HFFc6 (cell line): ENCODE measurements around the gene BCO2. TPM values are rescaled to one million over a fixed set of nuclear protein-coding genes. Genes with fewer than 3 reads are reported as not detected.

Experiments
- DNase-seq: peaks from one replicate; pipeline ENCODE4 v3.0.0-alpha.2; 2018
- H3K27ac Mint-ChIP-seq: 2 replicates; pipeline ENCODE4 v1.8.0; 2020; ENCODE audit warnings: mild to moderate bottlenecking, mixed read lengths
- H3K27me3 Mint-ChIP-seq: 2 replicates; pipeline ENCODE4 v1.8.0; 2021; ENCODE audit warnings: mild to moderate bottlenecking, moderate library complexity, mixed read lengths; ENCODE audit not compliant: insufficient read depth
- H3K36me3 Mint-ChIP-seq: 2 replicates; pipeline ENCODE4 v1.8.0; 2021; ENCODE audit warnings: low read depth, mixed read lengths
- H3K4me1 Mint-ChIP-seq: 2 replicates; pipeline ENCODE4 v1.8.0; 2020; ENCODE audit warnings: low read depth, mixed read lengths
- H3K4me3 Mint-ChIP-seq: 2 replicates; pipeline ENCODE4 v1.8.0; 2020; ENCODE audit warnings: mild to moderate bottlenecking, moderate library complexity, mixed read lengths
- H3K9me3 Mint-ChIP-seq: 2 replicates; pipeline ENCODE4 v1.8.0; 2020; ENCODE audit warnings: mild to moderate bottlenecking, mixed read lengths
- total RNA-seq, 6 experiments: library from RNA; stranded (reverse); fragmentation: NEBNext Ultra II Directional; extraction: Animal tissue kit (Norgen Biotek cat#: 25700); gene quantifications; 2 replicates in 1 of 6; 3 replicates in 5 of 6; pipeline ENCODE4 v1.2.3, GENCODE V29; 2021
- TF ChIP-seq, protein P1 (sequence below): fragments of 200-600 bp; sonication (generic); IDR thresholded peaks from 2 replicates; pipeline ENCODE4 v1.5.0; 2021; ENCODE audit warnings: antibody characterized with exemption, mild to moderate bottlenecking

BCO2 gene
- total RNA-seq, 6 experiments from 2014 or later = 0.83 to 2.0 (median 1.3) TPM

DNA sequence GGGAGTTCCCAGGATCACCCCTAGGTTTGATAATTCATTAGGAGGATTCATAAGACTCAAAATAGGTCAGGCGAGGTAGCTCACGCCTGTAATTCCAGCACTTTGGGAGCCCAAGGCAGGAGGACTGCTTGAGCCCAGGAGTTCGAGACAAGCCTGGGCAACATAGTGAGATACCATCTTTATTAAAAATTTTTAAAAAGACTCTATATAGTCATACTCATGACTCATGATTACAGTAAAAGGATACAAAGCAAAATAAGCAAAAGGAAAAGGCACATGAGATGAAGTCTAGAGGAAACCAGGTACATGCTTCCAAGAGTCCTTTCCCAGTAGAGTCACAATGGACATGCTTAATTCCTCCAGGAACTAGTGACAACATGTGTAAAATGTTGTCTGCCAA, 37.0 kb downstream of the BCO2 start:
- no peak for DNase-seq
- peaks cover 40% of the 10 kb centered on the region for H3K4me1 Mint-ChIP-seq
- no peak overlapping the region for H3K27ac Mint-ChIP-seq
- H3K36me3 Mint-ChIP-seq = no peaks in the 10 kb centered on the region
- TF ChIP-seq, protein P1, sequence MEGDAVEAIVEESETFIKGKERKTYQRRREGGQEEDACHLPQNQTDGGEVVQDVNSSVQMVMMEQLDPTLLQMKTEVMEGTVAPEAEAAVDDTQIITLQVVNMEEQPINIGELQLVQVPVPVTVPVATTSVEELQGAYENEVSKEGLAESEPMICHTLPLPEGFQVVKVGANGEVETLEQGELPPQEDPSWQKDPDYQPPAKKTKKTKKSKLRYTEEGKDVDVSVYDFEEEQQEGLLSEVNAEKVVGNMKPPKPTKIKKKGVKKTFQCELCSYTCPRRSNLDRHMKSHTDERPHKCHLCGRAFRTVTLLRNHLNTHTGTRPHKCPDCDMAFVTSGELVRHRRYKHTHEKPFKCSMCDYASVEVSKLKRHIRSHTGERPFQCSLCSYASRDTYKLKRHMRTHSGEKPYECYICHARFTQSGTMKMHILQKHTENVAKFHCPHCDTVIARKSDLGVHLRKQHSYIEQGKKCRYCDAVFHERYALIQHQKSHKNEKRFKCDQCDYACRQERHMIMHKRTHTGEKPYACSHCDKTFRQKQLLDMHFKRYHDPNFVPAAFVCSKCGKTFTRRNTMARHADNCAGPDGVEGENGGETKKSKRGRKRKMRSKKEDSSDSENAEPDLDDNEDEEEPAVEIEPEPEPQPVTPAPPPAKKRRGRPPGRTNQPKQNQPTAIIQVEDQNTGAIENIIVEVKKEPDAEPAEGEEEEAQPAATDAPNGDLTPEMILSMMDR = no peak
- H3K4me3 Mint-ChIP-seq = no peak overlapping the region
- no peaks in the 10 kb centered on the region for H3K9me3 Mint-ChIP-seq
- H3K27me3 Mint-ChIP-seq = no peaks in the 10 kb centered on the region

DNA sequence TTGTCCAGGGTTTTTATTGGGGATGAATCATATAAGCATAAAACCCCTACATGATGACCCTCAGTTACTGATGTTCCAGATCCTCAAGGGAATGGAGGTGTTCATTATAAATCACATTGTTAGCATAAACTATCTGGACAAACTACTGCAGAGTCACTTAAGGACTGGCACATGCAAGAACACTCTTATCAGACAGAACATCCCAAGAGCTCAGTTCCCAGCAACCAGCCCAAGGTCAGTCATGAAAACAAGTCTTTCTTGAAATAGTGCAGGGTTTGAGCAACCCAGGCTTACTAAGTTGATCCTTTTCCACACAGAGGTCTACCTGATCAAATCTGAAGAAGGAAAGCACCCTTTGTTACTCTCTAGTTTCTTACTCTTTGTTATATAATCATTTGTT, 37.4 kb downstream of the BCO2 start:
- TF ChIP-seq, protein P1 = no peak
- Mint-ChIP-seq H3K9me3 (no peaks in the 10 kb centered on the region), H3K4me3 (no peak overlapping the region), H3K27ac (no peak overlapping the region), H3K4me1 (peaks cover 40% of the 10 kb centered on the region), H3K27me3 (no peaks in the 10 kb centered on the region), H3K36me3 (no peaks in the 10 kb centered on the region)
- DNase-seq = no peak

DNA sequence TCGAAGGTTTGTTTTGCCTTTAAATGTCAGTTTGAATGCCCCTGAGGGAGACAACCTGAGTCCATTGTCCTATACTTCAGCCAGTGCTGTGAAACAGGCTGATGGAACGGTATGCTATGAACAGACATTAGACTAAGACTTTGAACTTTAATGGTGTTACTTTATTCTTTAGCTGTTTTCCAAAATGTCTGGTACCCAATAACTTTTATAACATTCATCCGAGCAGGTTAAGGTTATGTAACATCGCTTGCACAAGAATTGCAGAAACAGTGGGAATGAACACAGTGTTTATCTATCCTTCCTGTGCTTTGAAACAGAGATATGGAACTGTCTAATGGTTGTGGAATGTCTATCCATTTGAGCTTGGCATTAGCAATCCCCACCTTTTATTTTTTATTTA, 38.4 kb downstream of the BCO2 start:
- DNase-seq = no peak
- H3K4me1 Mint-ChIP-seq = peaks cover 40% of the 10 kb centered on the region
- H3K9me3 Mint-ChIP-seq = no peaks in the 10 kb centered on the region
- H3K27ac Mint-ChIP-seq = no peak overlapping the region
- H3K4me3 Mint-ChIP-seq = no peak overlapping the region
- no peaks in the 10 kb centered on the region for H3K36me3 Mint-ChIP-seq
- H3K27me3 Mint-ChIP-seq = no peaks in the 10 kb centered on the region
- TF ChIP-seq, protein P1 = no peak

DNA sequence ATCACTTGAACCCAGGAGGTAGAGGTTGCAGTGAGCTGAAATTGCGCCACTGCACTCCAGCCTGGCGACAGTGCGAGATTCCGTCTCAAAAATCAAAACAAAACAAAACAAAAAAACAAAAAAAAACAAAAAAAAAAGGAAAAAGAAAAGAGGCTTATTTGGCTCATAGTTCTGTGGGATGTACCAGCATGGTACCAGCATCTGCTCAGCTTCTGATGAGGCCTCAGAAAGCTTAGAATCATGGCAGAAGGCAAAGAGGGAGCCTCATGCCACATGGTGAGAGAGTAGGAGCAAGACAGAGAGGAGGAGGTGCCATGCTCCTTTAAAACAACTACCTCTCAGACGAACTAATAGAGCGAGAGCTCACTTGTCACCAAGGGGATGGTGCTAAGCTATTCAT, 40.3 kb downstream of the BCO2 start:
- TF ChIP-seq, protein P1 = no peak
- no peak overlapping the region for H3K27ac Mint-ChIP-seq
- H3K4me3 Mint-ChIP-seq = no peak overlapping the region
- H3K9me3 Mint-ChIP-seq = no peaks in the 10 kb centered on the region
- H3K36me3 Mint-ChIP-seq = no peaks in the 10 kb centered on the region
- peaks cover 2% of the 10 kb centered on the region; the same call in 1 of the 2 replicates for H3K27me3 Mint-ChIP-seq
- peaks cover 46% of the 10 kb centered on the region for H3K4me1 Mint-ChIP-seq
- no peak for DNase-seq

DNA sequence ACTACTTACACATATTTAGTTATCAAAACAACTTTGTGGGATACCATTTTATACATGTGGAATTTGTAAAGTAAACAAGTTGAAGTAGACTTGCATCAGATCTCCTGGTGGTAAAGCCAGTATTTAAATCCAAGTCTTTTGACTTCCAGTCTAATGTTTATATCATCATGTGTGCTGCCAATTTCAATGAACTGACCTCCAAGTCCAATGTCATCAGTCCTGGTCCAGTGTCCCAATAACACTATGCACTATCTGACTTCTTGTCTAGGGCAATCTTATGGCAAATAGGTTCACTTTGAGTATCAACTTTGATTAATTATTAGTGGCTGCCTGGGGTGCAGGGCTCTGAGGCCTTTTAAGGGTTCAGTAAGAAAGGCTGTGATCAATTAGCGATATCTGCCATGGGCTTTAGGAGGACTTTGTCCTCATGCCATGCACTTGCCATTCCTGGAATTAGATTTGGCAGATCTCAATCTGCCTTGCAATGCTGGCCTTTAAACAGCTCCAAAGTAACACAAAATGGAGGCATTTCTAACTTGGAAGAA, 41.3 kb downstream of the BCO2 start:
- DNase-seq = peak; percentile 43
- no peaks in the 10 kb centered on the region for H3K36me3 Mint-ChIP-seq

More for the DNA sequence above, 41.3 kb downstream of the BCO2 start:
- peak overlapping the region; percentile 6; the same call in 1 of the 2 replicates for H3K27ac Mint-ChIP-seq
- H3K9me3 Mint-ChIP-seq = no peaks in the 10 kb centered on the region
- no peak overlapping the region for H3K4me3 Mint-ChIP-seq
- H3K27me3 Mint-ChIP-seq = peaks cover 2% of the 10 kb centered on the region; the same call in 1 of the 2 replicates
- H3K4me1 Mint-ChIP-seq = peaks cover 47% of the 10 kb centered on the region
- TF ChIP-seq, protein P1 = no peak
